HepG2 (cell line): ENCODE data around the gene SLX9. TPM values are rescaled to one million over a fixed set of nuclear protein-coding genes. Genes with fewer than 3 reads are reported as not detected.
A peak's percentile ranks its signal among the peaks of the same experiment; 100 is the strongest.

Experiments
- AGO1 ChIP-seq: fragments of 200-400 bp; formaldehyde crosslinking; IDR thresholded peaks from 2 replicates; pipeline ENCODE4 v1.6.1; 2017; ENCODE audit warnings: mild to moderate bottlenecking, low read depth, low read length, moderate library complexity; ENCODE audit not compliant: poor library complexity, severe bottlenecking
- CBFB ChIP-seq: sonication (generic); formaldehyde crosslinking; IDR thresholded peaks from 2 replicates; pipeline ENCODE4 v1.4.0; 2020; ENCODE audit warnings: missing genetic modification reagents
- CENPX ChIP-seq: sonication (generic); formaldehyde crosslinking; IDR thresholded peaks from 2 replicates; pipeline ENCODE4 v1.9.0; 2021; ENCODE audit warnings: mild to moderate bottlenecking, missing genetic modification reagents, moderate library complexity
- DMAP1 ChIP-seq: IDR thresholded peaks from 2 replicates; pipeline ENCODE4 v1.6.1; 2016
- HNRNPUL1 ChIP-seq: fragments of 200-400 bp; formaldehyde crosslinking; IDR thresholded peaks from 2 replicates; pipeline ENCODE4 v1.6.1; 2017; ENCODE audit warnings: low read depth, mild to moderate bottlenecking, low read length, moderate library complexity
- MLLT10 ChIP-seq: sonication (generic); formaldehyde crosslinking; IDR thresholded peaks from 2 replicates; pipeline ENCODE4 v1.4.0; 2020; ENCODE audit warnings: missing genetic modification reagents
- MYNN ChIP-seq: sonication (generic); formaldehyde crosslinking; IDR thresholded peaks from 2 replicates; pipeline ENCODE4 v1.4.0; 2020; ENCODE audit warnings: mild to moderate bottlenecking, low read depth, missing genetic modification reagents
- MZF1 ChIP-seq: sonication (generic); formaldehyde crosslinking; IDR thresholded peaks from 2 replicates; pipeline ENCODE4 v1.8.1; 2023; ENCODE audit warnings: mild to moderate bottlenecking, missing genetic modification reagents, borderline replicate concordance
- NFKBIZ ChIP-seq: IDR thresholded peaks from 2 replicates; pipeline ENCODE4 v1.6.1; 2018; ENCODE audit warnings: missing genetic modification reagents, missing compliant biosample characterization
- SETDB1 ChIP-seq: sonication (generic); formaldehyde crosslinking; IDR thresholded peaks from 2 replicates; pipeline ENCODE4 v1.5.1; 2020; ENCODE audit warnings: missing genetic modification reagents, mild to moderate bottlenecking, borderline replicate concordance
- SP4 ChIP-seq: sonication (generic); formaldehyde crosslinking; IDR thresholded peaks from 2 replicates; pipeline ENCODE4 v1.8.1; 2023; ENCODE audit warnings: mild to moderate bottlenecking, missing genetic modification reagents
- SRY ChIP-seq: sonication (generic); formaldehyde crosslinking; IDR thresholded peaks from 2 replicates; pipeline ENCODE4 v1.8.0; 2022; ENCODE audit warnings: mild to moderate bottlenecking, missing genetic modification reagents
- XBP1 ChIP-seq: sonication (generic); formaldehyde crosslinking; IDR thresholded peaks from 2 replicates; pipeline ENCODE4 v1.5.0; 2020; ENCODE audit warnings: missing genetic modification reagents
- ZFP90 ChIP-seq: sonication (generic); formaldehyde crosslinking; IDR thresholded peaks from 2 replicates; pipeline ENCODE4 v1.8.0; 2022; ENCODE audit warnings: missing genetic modification reagents, mild to moderate bottlenecking, inconsistent platforms, borderline replicate concordance
- ZFX ChIP-seq: sonication (generic); formaldehyde crosslinking; IDR thresholded peaks from 2 replicates; pipeline ENCODE4 v1.4.0; 2020; ENCODE audit warnings: mild to moderate bottlenecking, low read depth, missing genetic modification reagents, moderate library complexity
- ZKSCAN5 ChIP-seq: sonication (generic); formaldehyde crosslinking; IDR thresholded peaks from 2 replicates; pipeline ENCODE4 v1.5.1; 2020; ENCODE audit warnings: mild to moderate bottlenecking, missing genetic modification reagents
- ZNF552 ChIP-seq: sonication (generic); formaldehyde crosslinking; IDR thresholded peaks from 2 replicates; pipeline ENCODE4 v1.9.0; 2022; ENCODE audit warnings: missing genetic modification reagents, mild to moderate bottlenecking, borderline replicate concordance
- ZNF841 ChIP-seq: sonication (generic); formaldehyde crosslinking; IDR thresholded peaks from 2 replicates; pipeline ENCODE4 v1.8.1; 2023; ENCODE audit warnings: missing genetic modification reagents, borderline replicate concordance
- polyA plus RNA-seq, 8 experiments: library from polyadenylated mRNA; depleted of rRNA in 3 of 8; stranded (reverse) in 7 of 8; unstranded in 1 of 8; fragments of >200 nt; fragmentation: Illumina TruSeq in 4 of 8; extraction: Trizol in 4 of 8; gene quantifications; 2 replicates each; pipeline versions ENCODE4 v1.2.1 to v1.2.3, GENCODE V29; 2011 to 2016; ENCODE audit warnings: low read depth in 4 of 8, missing spikeins in 1 of 8, mixed read lengths in 1 of 8; ENCODE audit not compliant: insufficient read depth in 1 of 8
- total RNA-seq, 5 experiments: library from RNA; depleted of rRNA; stranded (reverse); fragments of >200 nt; fragmentation: Illumina TruSeq; extraction: Trizol; gene quantifications; 2 replicates each; pipeline ENCODE4 v1.2.3, GENCODE V29; 2016; ENCODE audit warnings: low read depth in 1 of 5
- TF ChIP-seq, protein P1 (sequence below): sonication (generic); formaldehyde crosslinking; IDR thresholded peaks from 2 replicates; pipeline ENCODE4 v1.4.0; 2020; ENCODE audit warnings: mild to moderate bottlenecking, missing genetic modification reagents
- TF ChIP-seq, protein P2 (sequence below): sonication (generic); formaldehyde crosslinking; IDR thresholded peaks from 2 replicates; pipeline ENCODE4 v1.4.0; 2020; ENCODE audit warnings: low read depth, mild to moderate bottlenecking, missing genetic modification reagents
- TF ChIP-seq, protein P3 (sequence below): sonication (generic); formaldehyde crosslinking; IDR thresholded peaks from 2 replicates; pipeline ENCODE4 v1.4.0; 2020; ENCODE audit warnings: missing genetic modification reagents, mild to moderate bottlenecking, borderline replicate concordance
- TF ChIP-seq, protein P4 (sequence below): sonication (generic); formaldehyde crosslinking; conservative IDR thresholded peaks from 2 replicates; pipeline ENCODE4 v1.8.1; 2023; ENCODE audit warnings: missing genetic modification reagents

SLX9 gene
- total and polyA plus RNA-seq, 2 of the 13 experiments (the other 11 are each of a cell fraction or from before 2014, with no cell fraction given), result 21.0 to 47.1 TPM

DNA sequence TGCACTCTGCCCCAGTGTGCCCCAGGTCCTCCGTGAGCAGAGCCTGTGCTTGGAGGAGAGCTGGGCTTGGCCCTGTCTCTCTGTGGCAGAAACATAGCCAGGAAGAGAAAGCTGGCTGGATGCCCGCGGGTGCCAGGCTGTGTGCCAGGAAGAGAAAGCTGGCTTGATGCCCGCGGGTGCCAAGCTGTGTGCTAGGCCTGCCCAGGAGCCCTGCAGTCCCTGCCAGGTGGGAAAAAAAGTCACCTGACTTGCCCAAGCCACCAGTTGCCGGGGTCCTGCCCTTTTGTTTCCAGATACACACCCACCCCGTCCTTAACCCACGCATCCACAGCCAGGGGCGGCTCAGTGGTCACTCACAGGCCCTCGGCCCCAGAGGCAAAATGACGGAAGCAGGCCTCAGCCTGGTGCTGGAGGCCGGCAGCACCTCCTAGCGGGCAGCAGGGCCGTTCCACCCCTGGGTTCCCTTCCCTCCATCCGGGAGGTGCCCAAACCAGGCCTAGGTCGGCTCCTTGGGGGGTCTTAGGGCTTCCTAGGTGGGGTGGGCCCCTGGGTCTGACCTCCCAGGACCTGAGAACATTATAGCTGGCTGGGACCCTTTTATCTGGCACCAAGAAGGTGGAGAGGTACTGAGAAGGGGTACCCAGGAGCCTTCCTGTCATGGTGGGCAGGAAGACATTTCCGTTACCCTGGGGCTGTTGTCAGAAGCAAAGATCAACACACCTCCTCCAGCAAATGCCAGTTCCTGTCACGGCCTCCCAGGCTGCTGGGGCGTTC, 28.3 kb upstream of the SLX9 start (continued):
- TF ChIP-seq MZF1 (CRISPR knock-in tag) (0 out of 2 replicates have a peak, but pooled peaks have one; percentile 20), SRY (CRISPR knock-in tag) (no peak), ZNF552 (CRISPR knock-in tag) (no peak), CENPX (no peak), MLLT10 (CRISPR knock-in tag) (no peak), CBFB (CRISPR knock-in tag) (no peak), MYNN (CRISPR knock-in tag) (no peak), ZKSCAN5 (CRISPR knock-in tag) (no peak), XBP1 (CRISPR knock-in tag) (no peak), HNRNPUL1 (no peak), ZFP90 (CRISPR knock-in tag) (no peak), NFKBIZ (CRISPR knock-in tag) (0 out of 2 replicates have a peak, but pooled peaks have one; percentile 28), SETDB1 (no peak), DMAP1 (CRISPR knock-in tag) (no peak; the same call in 1 of the 2 replicates), ZNF841 (no peak), AGO1 (no peak), SP4 (no peak), ZFX (CRISPR knock-in tag) (peak; percentile 96)
- TF ChIP-seq, protein P1, sequence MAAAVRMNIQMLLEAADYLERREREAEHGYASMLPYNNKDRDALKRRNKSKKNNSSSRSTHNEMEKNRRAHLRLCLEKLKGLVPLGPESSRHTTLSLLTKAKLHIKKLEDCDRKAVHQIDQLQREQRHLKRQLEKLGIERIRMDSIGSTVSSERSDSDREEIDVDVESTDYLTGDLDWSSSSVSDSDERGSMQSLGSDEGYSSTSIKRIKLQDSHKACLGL (CRISPR knock-in tag), result no peak
- TF ChIP-seq, protein P2, sequence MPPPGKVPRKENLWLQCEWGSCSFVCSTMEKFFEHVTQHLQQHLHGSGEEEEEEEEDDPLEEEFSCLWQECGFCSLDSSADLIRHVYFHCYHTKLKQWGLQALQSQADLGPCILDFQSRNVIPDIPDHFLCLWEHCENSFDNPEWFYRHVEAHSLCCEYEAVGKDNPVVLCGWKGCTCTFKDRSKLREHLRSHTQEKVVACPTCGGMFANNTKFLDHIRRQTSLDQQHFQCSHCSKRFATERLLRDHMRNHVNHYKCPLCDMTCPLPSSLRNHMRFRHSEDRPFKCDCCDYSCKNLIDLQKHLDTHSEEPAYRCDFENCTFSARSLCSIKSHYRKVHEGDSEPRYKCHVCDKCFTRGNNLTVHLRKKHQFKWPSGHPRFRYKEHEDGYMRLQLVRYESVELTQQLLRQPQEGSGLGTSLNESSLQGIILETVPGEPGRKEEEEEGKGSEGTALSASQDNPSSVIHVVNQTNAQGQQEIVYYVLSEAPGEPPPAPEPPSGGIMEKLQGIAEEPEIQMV (CRISPR knock-in tag), result 0 out of 2 replicates have a peak, but pooled peaks have one; percentile 57
- TF ChIP-seq, protein P3, sequence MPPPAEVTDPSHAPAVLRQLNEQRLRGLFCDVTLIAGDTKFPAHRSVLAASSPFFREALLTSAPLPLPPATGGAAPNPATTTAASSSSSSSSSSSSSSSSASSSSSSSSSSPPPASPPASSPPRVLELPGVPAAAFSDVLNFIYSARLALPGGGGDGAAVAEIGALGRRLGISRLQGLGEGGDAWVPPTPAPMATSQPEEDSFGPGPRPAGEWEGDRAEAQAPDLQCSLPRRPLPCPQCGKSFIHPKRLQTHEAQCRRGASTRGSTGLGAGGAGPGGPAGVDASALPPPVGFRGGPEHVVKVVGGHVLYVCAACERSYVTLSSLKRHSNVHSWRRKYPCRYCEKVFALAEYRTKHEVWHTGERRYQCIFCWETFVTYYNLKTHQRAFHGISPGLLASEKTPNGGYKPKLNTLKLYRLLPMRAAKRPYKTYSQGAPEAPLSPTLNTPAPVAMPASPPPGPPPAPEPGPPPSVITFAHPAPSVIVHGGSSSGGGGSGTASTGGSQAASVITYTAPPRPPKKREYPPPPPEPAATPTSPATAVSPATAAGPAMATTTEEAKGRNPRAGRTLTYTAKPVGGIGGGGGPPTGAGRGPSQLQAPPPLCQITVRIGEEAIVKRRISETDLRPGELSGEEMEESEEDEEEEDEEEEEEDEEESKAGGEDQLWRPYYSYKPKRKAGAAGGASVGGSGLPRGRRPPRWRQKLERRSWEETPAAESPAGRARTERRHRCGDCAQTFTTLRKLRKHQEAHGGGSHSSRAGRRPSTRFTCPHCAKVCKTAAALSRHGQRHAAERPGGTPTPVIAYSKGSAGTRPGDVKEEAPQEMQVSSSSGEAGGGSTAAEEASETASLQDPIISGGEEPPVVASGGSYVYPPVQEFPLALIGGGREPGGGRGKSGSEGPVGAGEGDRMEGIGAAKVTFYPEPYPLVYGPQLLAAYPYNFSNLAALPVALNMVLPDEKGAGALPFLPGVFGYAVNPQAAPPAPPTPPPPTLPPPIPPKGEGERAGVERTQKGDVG (CRISPR knock-in tag), result no peak
- TF ChIP-seq, protein P4, sequence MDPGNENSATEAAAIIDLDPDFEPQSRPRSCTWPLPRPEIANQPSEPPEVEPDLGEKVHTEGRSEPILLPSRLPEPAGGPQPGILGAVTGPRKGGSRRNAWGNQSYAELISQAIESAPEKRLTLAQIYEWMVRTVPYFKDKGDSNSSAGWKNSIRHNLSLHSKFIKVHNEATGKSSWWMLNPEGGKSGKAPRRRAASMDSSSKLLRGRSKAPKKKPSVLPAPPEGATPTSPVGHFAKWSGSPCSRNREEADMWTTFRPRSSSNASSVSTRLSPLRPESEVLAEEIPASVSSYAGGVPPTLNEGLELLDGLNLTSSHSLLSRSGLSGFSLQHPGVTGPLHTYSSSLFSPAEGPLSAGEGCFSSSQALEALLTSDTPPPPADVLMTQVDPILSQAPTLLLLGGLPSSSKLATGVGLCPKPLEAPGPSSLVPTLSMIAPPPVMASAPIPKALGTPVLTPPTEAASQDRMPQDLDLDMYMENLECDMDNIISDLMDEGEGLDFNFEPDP (CRISPR knock-in tag), result no peak
